ENCODE measurements around the gene AMIGO2.

The AMIGO2 gene

DNA sequence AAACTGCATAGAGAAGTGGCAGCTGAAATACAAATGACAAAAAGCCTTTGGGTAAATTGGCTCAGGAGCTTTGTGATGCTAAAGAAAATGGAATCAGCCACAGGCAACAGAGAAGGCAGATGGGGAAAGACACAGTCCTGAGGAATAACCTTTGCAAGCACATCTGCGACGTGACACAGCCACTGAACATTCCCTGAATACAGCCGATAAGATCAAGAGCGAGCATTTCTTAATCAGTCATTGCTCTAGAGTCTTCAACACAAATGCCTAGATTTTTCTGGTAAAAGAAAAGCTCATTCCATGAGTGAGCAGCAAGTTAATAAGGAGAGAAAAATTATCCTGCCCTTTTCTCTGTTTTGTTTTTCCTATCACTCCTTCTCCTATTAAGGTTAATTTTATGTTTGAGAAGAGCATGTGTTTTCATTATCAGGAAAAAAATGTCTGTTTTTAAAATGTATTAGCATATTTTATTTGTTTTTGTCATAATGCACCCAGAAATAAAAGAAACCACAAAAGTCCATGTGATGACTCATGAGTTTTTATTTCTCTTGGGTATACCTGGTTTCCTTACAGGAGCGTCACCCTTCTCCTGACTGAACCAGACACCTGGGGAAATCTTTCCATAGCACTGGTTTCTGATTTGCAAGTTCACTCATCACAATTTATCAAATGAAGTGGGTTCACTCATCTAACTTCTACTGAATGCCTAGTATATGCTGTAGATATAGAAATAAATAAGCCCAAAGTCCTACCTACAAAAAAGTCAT lies 45.8 kb downstream of the AMIGO2 start:
- no peak for DNase-seq (ENCODE audit: low read depth)

DNA sequence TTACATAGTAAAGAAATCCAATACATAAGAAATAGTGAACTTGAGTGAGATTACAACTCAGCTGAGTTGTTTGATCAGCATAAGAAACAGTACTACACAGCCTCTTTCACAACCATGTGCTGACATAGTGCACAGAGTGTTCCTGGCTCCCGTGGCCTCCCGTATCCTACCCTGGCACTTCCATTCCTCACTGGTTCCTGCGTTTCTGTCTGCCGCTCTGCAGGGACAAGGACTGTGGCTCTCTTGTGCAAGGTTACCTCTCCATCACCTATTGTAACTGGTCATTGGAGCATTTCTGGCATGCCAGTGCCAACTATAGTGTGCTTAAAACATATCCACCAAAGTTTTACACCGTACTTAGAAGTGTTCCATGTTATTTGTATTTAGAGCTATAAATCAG lies 46.7 kb downstream of the AMIGO2 start:
- DNase-seq (ENCODE audit: low read depth), result no peak

DNA sequence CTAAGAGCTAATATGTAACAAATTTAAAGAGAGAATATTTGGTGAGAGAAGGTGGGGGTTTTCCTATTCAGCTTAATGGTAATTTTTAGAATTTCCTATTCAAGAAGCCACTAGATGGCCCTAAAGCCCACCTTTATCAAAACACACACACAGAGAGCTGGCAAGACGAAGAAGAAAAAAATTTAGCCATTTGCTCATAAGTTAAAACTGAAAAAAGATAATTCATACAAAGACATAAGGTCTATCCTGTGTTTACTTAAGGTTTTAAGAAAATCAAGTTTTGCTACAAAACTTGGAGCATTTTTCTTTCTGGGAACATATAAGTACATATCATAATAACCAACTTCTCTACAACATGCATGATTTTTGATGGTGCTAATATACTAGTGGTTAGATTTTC lies 47.1 kb downstream of the AMIGO2 start:
- no peak for DNase-seq (ENCODE audit: low read depth)

DNA sequence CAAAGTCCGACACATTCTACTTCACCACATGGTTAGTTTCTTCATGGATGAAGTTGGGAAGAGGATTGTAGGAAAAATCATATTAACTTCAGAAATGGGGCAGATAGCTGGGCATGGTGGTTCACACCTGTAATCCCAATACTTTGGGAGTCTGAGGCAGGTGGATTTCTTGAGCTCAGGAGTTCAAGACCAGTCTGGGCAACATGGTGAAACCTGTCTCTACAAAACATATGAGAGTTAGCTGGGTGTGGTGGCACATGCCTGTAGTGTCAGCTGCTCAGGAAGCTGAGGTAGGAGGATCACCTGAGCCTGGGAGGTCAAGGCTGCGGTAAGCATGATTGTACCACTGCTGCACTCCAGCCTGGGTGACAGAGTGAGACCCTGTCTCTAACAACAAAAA lies 49.9 kb downstream of the AMIGO2 start:
- DNase-seq (ENCODE audit: low read depth), result no peak

DNA sequence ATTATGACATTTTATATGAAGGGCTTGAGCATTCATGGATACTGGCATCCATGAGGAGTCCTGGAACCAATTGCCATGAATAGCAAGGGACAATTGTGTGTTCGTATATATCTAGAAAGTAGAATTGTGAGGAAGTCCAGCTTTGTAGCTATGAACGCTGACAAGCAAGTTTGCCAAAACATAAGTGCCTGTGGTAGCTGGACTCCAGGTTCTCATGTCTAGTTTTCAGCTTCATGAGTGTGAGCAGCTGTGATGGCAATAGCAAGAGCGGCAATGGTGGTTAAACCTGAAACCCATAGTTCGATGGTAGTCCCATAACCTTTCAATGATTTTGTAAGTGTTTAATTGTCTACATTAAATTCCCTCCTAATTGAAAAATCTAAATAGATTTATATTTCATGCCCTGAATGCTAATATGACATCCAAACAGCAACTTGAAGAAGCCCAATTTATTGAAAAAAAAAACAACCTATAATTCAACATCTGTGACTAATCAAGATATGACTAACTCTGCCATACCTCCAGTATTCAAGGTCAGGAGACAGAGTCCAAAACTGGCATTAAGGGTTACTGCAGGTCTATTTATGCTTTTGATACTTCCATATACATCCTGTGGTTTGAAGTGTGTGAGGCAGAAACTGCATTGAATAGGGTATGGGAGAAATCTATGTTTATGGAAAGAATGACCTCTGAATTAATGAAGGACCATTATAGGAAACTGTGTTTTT lies 50.6 kb downstream of the AMIGO2 start:
- DNase-seq (ENCODE audit: low read depth), result no peak

DNA sequence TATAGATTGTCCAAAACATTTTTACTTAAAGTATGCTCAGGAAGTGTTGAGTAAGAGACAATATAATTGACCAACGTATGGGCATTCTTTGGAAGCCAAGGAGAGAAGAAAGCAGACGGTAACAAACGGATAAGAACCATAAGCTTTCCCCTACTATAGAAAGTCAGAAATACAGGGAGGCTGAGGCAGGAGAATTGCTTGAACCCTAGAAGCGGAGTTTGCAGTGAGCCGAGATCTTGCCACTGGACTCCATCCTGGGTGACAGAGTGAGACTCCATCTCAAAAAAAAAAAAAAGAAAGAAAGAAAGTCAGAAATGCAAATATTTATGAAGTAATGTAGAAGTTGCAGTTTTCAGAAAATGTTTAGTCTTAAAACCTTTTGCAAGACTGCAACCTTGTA lies 51.6 kb downstream of the AMIGO2 start:
- no peak for DNase-seq (ENCODE audit: low read depth)

All from stimulated activated CD8-positive, alpha-beta memory T cell treated with anti-CD3 and anti-CD28 coated beads, Interleukin-12 subunit alpha, Interleukin-12 subunit beta, amount 100 ng/mL, for 1 hour (primary cell).